HG03521 (cell line): Measurements from ENCODE around the gene CFAP45.
A peak's percentile ranks its signal among the peaks of the same experiment; 100 is the strongest.

Source experiments
- ATAC-seq: cut with Tn5 transposase; IDR thresholded peaks from one replicate; pipeline ENCODE4 v1.9.1; 2021; ENCODE audit warnings: mild to moderate bottlenecking, moderate library complexity; ENCODE audit not compliant: unreplicated experiment

CFAP45 gene

GRCh38 chr1:159900086-159900680 is at the start of gene CFAP45:
Gene CFAP45, minus strand, starts transcription at chr1:159900165. Its CDS starts 67 bp downstream, at chr1:159900098.
- peak; percentile 58 for ATAC-seq

- no peak for ATAC-seq
These were observed 49.2 kb upstream of the CFAP45 start for GRCh38 chr1:159949123-159949522.

- ATAC-seq, result no peak
These were observed 48.0 kb upstream of the CFAP45 start for GRCh38 chr1:159947942-159948341.

GRCh38 chr1:159946242-159947187 is 46.5 kb upstream of the CFAP45 start:
- no peak for ATAC-seq

- no peak for ATAC-seq
These were observed 45.7 kb upstream of the CFAP45 start, which contains the start of gene IGSF9 for GRCh38 chr1:159945483-159946241. Gene IGSF9, minus strand, starts transcription at chr1:159945613. Its CDS starts 2,159 bp downstream, at chr1:159943454.

GRCh38 chr1:159944623-159945455 is 44.9 kb upstream of the CFAP45 start:
- ATAC-seq, result no peak

- no peak for ATAC-seq
These were observed 44.1 kb upstream of the CFAP45 start for GRCh38 chr1:159943908-159944622.

GRCh38 chr1:159943278-159943640 is 43.3 kb upstream of the CFAP45 start:
- ATAC-seq, result no peak

- ATAC-seq, result no peak
These were observed 42.8 kb upstream of the CFAP45 start for GRCh38 chr1:159942632-159943277.

- no peak for ATAC-seq
These were observed 41.9 kb upstream of the CFAP45 start for GRCh38 chr1:159941591-159942560.

- ATAC-seq, result no peak
These were observed 41.2 kb upstream of the CFAP45 start for GRCh38 chr1:159941141-159941540.

- ATAC-seq, result no peak
These were observed 40.1 kb upstream of the CFAP45 start for GRCh38 chr1:159940006-159940620.

GRCh38 chr1:159939678-159940002 is 39.7 kb upstream of the CFAP45 start:
- ATAC-seq, result no peak

GRCh38 chr1:159938905-159939677 is 39.1 kb upstream of the CFAP45 start:
- no peak for ATAC-seq

- no peak for ATAC-seq
These were observed 38.4 kb upstream of the CFAP45 start for GRCh38 chr1:159938211-159938852.

GRCh38 chr1:159937054-159937750 is 37.2 kb upstream of the CFAP45 start:
- ATAC-seq, result no peak
